AG04449 (cell line): ENCODE results near the gene TNFRSF21.
"Not testable (repeated sequence)": the region's sequence is repeated elsewhere in the genome, so short reads cannot be mapped to it uniquely, and the experiment has no call there.

Source experiments
- CTCF ChIA-PET: fragments of 350-600 bp; formaldehyde crosslinking; extraction: SDS; loops from one replicate; lab custom pipeline; 2021; ENCODE audit warnings: antibody characterized with exemption; lab: Yijun Ruan, JAX
- POLR2A ChIA-PET: fragments of 400-600, 350-600 bp; formaldehyde crosslinking; extraction: SDS; loops from one replicate; lab custom pipeline; 2020; ENCODE audit warnings: antibody characterized with exemption, inconsistent platforms; lab: Yijun Ruan, JAX
- DNase-seq: peaks from one replicate; pipeline ENCODE4 v3.0.0-alpha.2; 2010; ENCODE audit warnings: low read depth, low spot score
- H3K4me3 ChIP-seq: 2 replicates; pipeline ENCODE4 v1.5.1; 2011; ENCODE audit warnings: low read depth, mild to moderate bottlenecking, control low read depth, low read length
- CTCF ChIP-seq: IDR thresholded peaks from one replicate; pipeline ENCODE4 v1.5.1; 2011; ENCODE audit warnings: mild to moderate bottlenecking, moderate library complexity, low read length, control low read depth, inconsistent platforms; ENCODE audit not compliant: insufficient read depth; ENCODE audit errors: missing control alignments

Gene TNFRSF21

GRCh38 chr6:47234266-47234933, 75.3 kb downstream of the TNFRSF21 start:
- CTCF ChIA-PET: interaction anchor here (1.4 kb wide), 1 partner anchor 11 kb away, joined by 3 read pairs; no protein-coding TSS in a partner anchor

GRCh38 chr6:47231151-47231550, 78.6 kb downstream of the TNFRSF21 start:
- no peak for TF ChIP-seq CTCF
- POLR2A ChIA-PET: no interaction called here
- CTCF ChIA-PET: no interaction called here

More at GRCh38 chr6:47234266-47234933, 75.3 kb downstream of the TNFRSF21 start:
- no peak for TF ChIP-seq CTCF
- no peak overlapping the region for H3K4me3 ChIP-seq
- POLR2A ChIA-PET: no interaction called here
- no peak for DNase-seq

GRCh38 chr6:47230579-47230978, 79.1 kb downstream of the TNFRSF21 start:
- POLR2A ChIA-PET: no interaction called here
- H3K4me3 ChIP-seq: no peak overlapping the region
- DNase-seq: no peak
- TF ChIP-seq CTCF: no peak
- CTCF ChIA-PET: no interaction called here

More at GRCh38 chr6:47231151-47231550, 78.6 kb downstream of the TNFRSF21 start:
- DNase-seq: no peak
- no peak overlapping the region for H3K4me3 ChIP-seq

- ChIA-PET CTCF (no interaction called here), POLR2A (no interaction called here)
- no peak overlapping the region for H3K4me3 ChIP-seq
- DNase-seq: no peak
- no peak for TF ChIP-seq CTCF
These were observed 80.5 kb downstream of the TNFRSF21 start for GRCh38 chr6:47229255-47229654.

- POLR2A ChIA-PET, CTCF ChIA-PET, DNase-seq, H3K4me3 ChIP-seq: not testable (repeated sequence)
These were observed 81.6 kb downstream of the TNFRSF21 start for GRCh38 chr6:47228093-47228492.

- DNase-seq, H3K4me3 ChIP-seq, CTCF ChIA-PET, POLR2A ChIA-PET: not testable (repeated sequence)
These were observed 86.5 kb downstream of the TNFRSF21 start for GRCh38 chr6:47223251-47223650.

GRCh38 chr6:47221565-47221964, 88.1 kb downstream of the TNFRSF21 start:
- no peak overlapping the region for H3K4me3 ChIP-seq
- no peak for DNase-seq
- ChIA-PET CTCF (no interaction called here), POLR2A (no interaction called here)
- TF ChIP-seq CTCF: no peak
